ENCODE data around the gene SCO1. TPM values are rescaled to one million over a fixed set of nuclear protein-coding genes. Genes with fewer than 3 reads are reported as not detected.

The SCO1 gene
- total RNA-seq, 1 donor from 2014 or later: 27.4 TPM

DNA sequence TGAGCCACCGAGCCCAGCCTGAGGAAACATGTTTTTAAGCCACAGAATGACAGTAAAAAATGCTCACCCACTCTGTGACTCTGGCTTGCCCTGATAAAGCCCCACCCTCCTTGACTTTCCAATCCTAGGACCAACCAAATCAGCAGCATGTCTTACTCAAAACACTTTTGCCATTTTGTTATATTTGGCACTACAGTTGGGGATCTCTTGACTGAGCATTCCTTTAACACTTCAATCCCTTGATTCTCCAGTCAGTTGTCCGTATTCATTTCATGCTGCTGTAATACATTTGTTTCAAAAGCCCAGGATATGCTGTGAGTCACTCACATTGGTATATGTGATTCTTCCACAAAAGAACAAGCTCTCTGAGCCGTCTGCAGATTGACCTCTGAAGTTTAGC, 48.4 kb downstream of the SCO1 start:
- Mint-ChIP-seq H3K27ac (ENCODE audit: unreplicated experiment) (no peak overlapping the region), H3K4me3 (ENCODE audit: unreplicated experiment) (no peak overlapping the region), H3K9me3 (ENCODE audit: unreplicated experiment) (no peaks in the 10 kb centered on the region), H3K36me3 (ENCODE audit: unreplicated experiment) (no peaks in the 10 kb centered on the region), H3K4me1 (ENCODE audit: unreplicated experiment) (no peaks in the 10 kb centered on the region), H3K27me3 (ENCODE audit: unreplicated experiment) (no peaks in the 10 kb centered on the region)
- DNase-seq (ENCODE audit: extremely low spot score, unreplicated experiment): no peak
- TF ChIP-seq, protein P1, sequence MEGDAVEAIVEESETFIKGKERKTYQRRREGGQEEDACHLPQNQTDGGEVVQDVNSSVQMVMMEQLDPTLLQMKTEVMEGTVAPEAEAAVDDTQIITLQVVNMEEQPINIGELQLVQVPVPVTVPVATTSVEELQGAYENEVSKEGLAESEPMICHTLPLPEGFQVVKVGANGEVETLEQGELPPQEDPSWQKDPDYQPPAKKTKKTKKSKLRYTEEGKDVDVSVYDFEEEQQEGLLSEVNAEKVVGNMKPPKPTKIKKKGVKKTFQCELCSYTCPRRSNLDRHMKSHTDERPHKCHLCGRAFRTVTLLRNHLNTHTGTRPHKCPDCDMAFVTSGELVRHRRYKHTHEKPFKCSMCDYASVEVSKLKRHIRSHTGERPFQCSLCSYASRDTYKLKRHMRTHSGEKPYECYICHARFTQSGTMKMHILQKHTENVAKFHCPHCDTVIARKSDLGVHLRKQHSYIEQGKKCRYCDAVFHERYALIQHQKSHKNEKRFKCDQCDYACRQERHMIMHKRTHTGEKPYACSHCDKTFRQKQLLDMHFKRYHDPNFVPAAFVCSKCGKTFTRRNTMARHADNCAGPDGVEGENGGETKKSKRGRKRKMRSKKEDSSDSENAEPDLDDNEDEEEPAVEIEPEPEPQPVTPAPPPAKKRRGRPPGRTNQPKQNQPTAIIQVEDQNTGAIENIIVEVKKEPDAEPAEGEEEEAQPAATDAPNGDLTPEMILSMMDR (IDR thresholded peaks at IDR 0.05): no peak

DNA sequence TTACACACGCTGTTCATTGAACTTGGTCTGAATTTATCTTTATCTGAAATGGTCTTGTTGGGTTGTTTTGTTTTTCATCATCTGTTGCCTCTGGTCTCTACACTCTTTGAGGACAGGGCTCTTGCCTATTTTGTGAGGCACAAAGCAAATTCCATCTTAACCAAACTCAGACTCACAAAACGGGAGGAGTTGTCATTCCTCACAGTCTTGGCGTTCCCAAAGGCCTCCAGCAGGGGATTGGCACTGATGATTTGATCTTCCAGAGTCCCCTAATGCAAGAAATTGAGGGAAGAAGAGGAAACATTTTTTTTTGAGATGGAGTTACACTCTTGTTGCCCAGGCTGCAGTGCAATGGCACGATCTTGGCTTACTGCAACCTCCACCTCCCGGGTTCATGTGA, 49.0 kb downstream of the SCO1 start:
- no peaks in the 10 kb centered on the region for H3K27me3 Mint-ChIP-seq (ENCODE audit: unreplicated experiment)
- DNase-seq (ENCODE audit: extremely low spot score, unreplicated experiment): no peak
- no peaks in the 10 kb centered on the region for H3K4me1 Mint-ChIP-seq (ENCODE audit: unreplicated experiment)
- no peaks in the 10 kb centered on the region for H3K9me3 Mint-ChIP-seq (ENCODE audit: unreplicated experiment)
- no peak overlapping the region for H3K27ac Mint-ChIP-seq (ENCODE audit: unreplicated experiment)
- H3K36me3 Mint-ChIP-seq (ENCODE audit: unreplicated experiment): no peaks in the 10 kb centered on the region
- TF ChIP-seq, protein P1 (IDR thresholded peaks at IDR 0.05): no peak
- no peak overlapping the region for H3K4me3 Mint-ChIP-seq (ENCODE audit: unreplicated experiment)

GRCh38 chr17:10646392-10646990, 50.8 kb downstream of the SCO1 start:
- peaks cover 2% of the 10 kb centered on the region for H3K36me3 Mint-ChIP-seq (ENCODE audit: unreplicated experiment)
- TF ChIP-seq, protein P1 (IDR thresholded peaks at IDR 0.05): peak; percentile 86
- H3K4me3 Mint-ChIP-seq (ENCODE audit: unreplicated experiment): no peak overlapping the region
- H3K27me3 Mint-ChIP-seq (ENCODE audit: unreplicated experiment): no peaks in the 10 kb centered on the region
- no peaks in the 10 kb centered on the region for H3K9me3 Mint-ChIP-seq (ENCODE audit: unreplicated experiment)
- H3K27ac Mint-ChIP-seq (ENCODE audit: unreplicated experiment): no peak overlapping the region
- no peak for DNase-seq (ENCODE audit: extremely low spot score, unreplicated experiment)
- no peaks in the 10 kb centered on the region for H3K4me1 Mint-ChIP-seq (ENCODE audit: unreplicated experiment)

DNA sequence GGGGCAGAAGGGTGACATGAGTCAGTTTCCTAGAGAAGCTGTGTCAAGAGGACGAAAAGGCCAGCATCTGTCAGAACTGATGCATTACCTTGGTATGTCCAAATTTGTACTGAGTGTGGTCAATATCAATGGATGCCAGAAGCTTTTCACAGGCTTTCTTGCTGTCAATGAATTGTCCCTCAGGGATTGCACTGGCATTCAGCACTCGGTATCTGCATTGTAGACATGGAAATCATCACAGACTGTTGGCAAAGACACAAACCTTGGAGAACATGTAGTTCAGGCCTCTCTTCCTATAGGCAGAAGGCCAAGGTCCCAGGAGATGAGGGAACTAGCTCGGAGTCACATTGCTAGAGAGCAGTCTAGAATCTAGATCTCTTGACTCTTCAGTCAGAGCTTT, 56.9 kb downstream of the SCO1 start:
- no peak for DNase-seq (ENCODE audit: extremely low spot score, unreplicated experiment)
- no peak overlapping the region for H3K27ac Mint-ChIP-seq (ENCODE audit: unreplicated experiment)
- no peaks in the 10 kb centered on the region for H3K9me3 Mint-ChIP-seq (ENCODE audit: unreplicated experiment)
- H3K36me3 Mint-ChIP-seq (ENCODE audit: unreplicated experiment): peaks cover 24% of the 10 kb centered on the region
- no peaks in the 10 kb centered on the region for H3K4me1 Mint-ChIP-seq (ENCODE audit: unreplicated experiment)
- H3K27me3 Mint-ChIP-seq (ENCODE audit: unreplicated experiment): no peaks in the 10 kb centered on the region
- H3K4me3 Mint-ChIP-seq (ENCODE audit: unreplicated experiment): no peak overlapping the region
- TF ChIP-seq, protein P1 (IDR thresholded peaks at IDR 0.05): no peak

GRCh38 chr17:10638151-10638550, 59.2 kb downstream of the SCO1 start:
- H3K36me3 Mint-ChIP-seq (ENCODE audit: unreplicated experiment): peaks cover 28% of the 10 kb centered on the region
- H3K27me3 Mint-ChIP-seq (ENCODE audit: unreplicated experiment): no peaks in the 10 kb centered on the region
- no peaks in the 10 kb centered on the region for H3K4me1 Mint-ChIP-seq (ENCODE audit: unreplicated experiment)
- DNase-seq (ENCODE audit: extremely low spot score, unreplicated experiment): no peak
- H3K9me3 Mint-ChIP-seq (ENCODE audit: unreplicated experiment): no peaks in the 10 kb centered on the region
- H3K27ac Mint-ChIP-seq (ENCODE audit: unreplicated experiment): no peak overlapping the region
- TF ChIP-seq, protein P1 (IDR thresholded peaks at IDR 0.05): no peak
- no peak overlapping the region for H3K4me3 Mint-ChIP-seq (ENCODE audit: unreplicated experiment)
